Fibroblast of lung (primary cell): ENCODE data around the gene CFD. TPM values are rescaled to one million over a fixed set of nuclear protein-coding genes. Genes with fewer than 3 reads are reported as not detected.

Experiments used
- DNase-seq, 2 donors: peaks; one replicate each; pipeline versions ENCODE4 v3.0.0 to v3.0.0-alpha.2; 2010; ENCODE audit warnings: low read depth in 2 of 2
- H2AFZ ChIP-seq: 2 replicates; pipeline ENCODE4 v1.5.1; 2012; ENCODE audit warnings: low read length, control low read depth, inconsistent platforms
- H3K27ac ChIP-seq: 2 replicates; pipeline ENCODE4 v1.5.1; 2011; ENCODE audit warnings: low read length, control low read depth; ENCODE audit not compliant: insufficient read depth
- H3K27me3 ChIP-seq: 2 replicates; pipeline ENCODE4 v1.5.1; 2011; ENCODE audit warnings: mild to moderate bottlenecking, low read length; ENCODE audit not compliant: control insufficient read depth, insufficient read depth
- H3K36me3 ChIP-seq: 2 replicates; pipeline ENCODE4 v1.5.1; 2011; ENCODE audit warnings: low read length; ENCODE audit not compliant: control insufficient read depth, insufficient read depth
- H3K4me1 ChIP-seq: 2 replicates; pipeline ENCODE4 v1.5.1; 2011; ENCODE audit warnings: low read length; ENCODE audit not compliant: control insufficient read depth, insufficient read depth; ENCODE audit errors: extremely low read depth
- H3K4me2 ChIP-seq: 2 replicates; pipeline ENCODE4 v1.5.1; 2011; ENCODE audit warnings: low read length, control low read depth; ENCODE audit not compliant: insufficient read depth; ENCODE audit errors: extremely low read depth
- H3K4me3 ChIP-seq, 4 experiments: fragments of 200-600 bp in 1 of 4; sonication (generic) in 1 of 4; replicated peaks in 1 of 4; 2 replicates each; pipeline ENCODE4 v1.5.1; 2011 to 2016; ENCODE audit warnings: low read length in 4 of 4, low read depth in 3 of 4, mild to moderate bottlenecking in 3 of 4, control low read depth in 2 of 4, inconsistent platforms in 1 of 4, mixed read lengths in 1 of 4; ENCODE audit not compliant: insufficient read depth in 1 of 4; ENCODE audit errors: control extremely low read depth in 1 of 4
- H3K79me2 ChIP-seq: 2 replicates; pipeline ENCODE4 v1.5.1; 2012; ENCODE audit warnings: mild to moderate bottlenecking, low read length, inconsistent platforms; ENCODE audit not compliant: control insufficient read depth, insufficient read depth
- H3K9ac ChIP-seq: 2 replicates; pipeline ENCODE4 v1.5.1; 2011; ENCODE audit warnings: mild to moderate bottlenecking, low read length, control low read depth; ENCODE audit not compliant: insufficient read depth
- H3K9me3 ChIP-seq: 2 replicates; pipeline ENCODE4 v1.5.1; 2012; ENCODE audit warnings: low read depth, low read length; ENCODE audit not compliant: control insufficient read depth, insufficient read depth
- H4K20me1 ChIP-seq: 2 replicates; pipeline ENCODE4 v1.5.1; 2011; ENCODE audit warnings: low read length; ENCODE audit not compliant: control insufficient read depth, insufficient read depth; ENCODE audit errors: extremely low read depth
- EZH2 ChIP-seq: IDR thresholded peaks from 2 replicates; pipeline ENCODE4 v1.5.1; 2012; ENCODE audit warnings: low read length, control low read depth, mild to moderate bottlenecking; ENCODE audit errors: missing control alignments
- polyA plus RNA-seq, 2 donors: library from polyadenylated mRNA; depleted of rRNA in 1 of 2; stranded (reverse) in 1 of 2; unstranded in 1 of 2; fragments of >200 nt; gene quantifications; 2 replicates each; pipeline ENCODE4 v1.2.1, GENCODE V29; 2011 to 2012; ENCODE audit warnings: missing spikeins in 1 of 2
- total RNA-seq: library from RNA; depleted of rRNA; stranded (reverse); fragments of >200 nt; gene quantifications from 2 replicates; pipeline ENCODE4 v1.2.1, GENCODE V29; 2014
- TF ChIP-seq, protein P1 (sequence below), 2 donors: IDR thresholded peaks in 1 of 2; conservative IDR thresholded peaks in 1 of 2; 1 replicate in 1 of 2; 2 replicates in 1 of 2; pipeline ENCODE4 v1.5.1; 2011 to 2012; ENCODE audit warnings: low read length in 2 of 2, control low read depth in 1 of 2, inconsistent platforms in 1 of 2, low read depth in 1 of 2, mild to moderate bottlenecking in 1 of 2

Gene CFD
- total and polyA plus RNA-seq, 2 donors (not counting 1 experiment from before 2014, with no cell fraction given), result 1.00 to 18.8 TPM

DNA sequence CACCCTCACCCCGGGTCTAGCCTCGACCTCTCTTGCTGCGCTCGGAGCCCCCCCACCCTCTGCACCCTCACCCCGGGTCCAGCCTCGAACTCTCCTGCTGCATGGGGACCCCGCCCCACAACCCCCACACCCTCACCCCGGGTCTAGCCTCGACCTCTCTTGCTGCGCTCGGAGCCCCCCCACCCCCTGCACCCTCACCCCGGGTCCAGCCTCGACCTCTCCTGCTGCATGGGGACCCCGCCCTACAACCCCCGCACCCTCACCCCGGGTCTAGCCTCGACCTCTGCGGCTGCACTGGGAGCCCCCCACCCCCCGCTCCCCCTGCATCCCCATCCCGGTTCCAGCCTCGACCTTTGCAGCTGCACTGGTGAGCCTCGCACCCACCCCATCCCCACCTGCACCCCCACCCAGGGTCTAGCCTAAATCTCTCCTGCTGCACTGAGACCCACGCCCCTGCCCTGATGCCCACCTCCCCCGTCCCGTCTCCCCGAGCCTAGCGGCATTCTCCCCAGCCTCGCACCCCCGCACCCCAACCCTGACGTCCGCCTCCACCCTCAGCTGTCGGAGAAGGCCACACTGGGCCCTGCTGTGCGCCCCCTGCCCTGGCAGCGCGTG is 1.8 kb downstream of the CFD start:
- Histone ChIP-seq H3K79me2 (no peaks in the 10 kb centered on the region), H3K4me2 (no peak overlapping the region), H3K4me1 (no peaks in the 10 kb centered on the region), H3K4me3 (no peak overlapping the region), H4K20me1 (no peaks in the 10 kb centered on the region), H3K36me3 (no peaks in the 10 kb centered on the region), H3K27ac (no peak overlapping the region), H3K27me3 (no peaks in the 10 kb centered on the region), H3K9ac (no peak overlapping the region), H2AFZ (no peak overlapping the region), H3K9me3 (no peaks in the 10 kb centered on the region)
- TF ChIP-seq, protein P1, sequence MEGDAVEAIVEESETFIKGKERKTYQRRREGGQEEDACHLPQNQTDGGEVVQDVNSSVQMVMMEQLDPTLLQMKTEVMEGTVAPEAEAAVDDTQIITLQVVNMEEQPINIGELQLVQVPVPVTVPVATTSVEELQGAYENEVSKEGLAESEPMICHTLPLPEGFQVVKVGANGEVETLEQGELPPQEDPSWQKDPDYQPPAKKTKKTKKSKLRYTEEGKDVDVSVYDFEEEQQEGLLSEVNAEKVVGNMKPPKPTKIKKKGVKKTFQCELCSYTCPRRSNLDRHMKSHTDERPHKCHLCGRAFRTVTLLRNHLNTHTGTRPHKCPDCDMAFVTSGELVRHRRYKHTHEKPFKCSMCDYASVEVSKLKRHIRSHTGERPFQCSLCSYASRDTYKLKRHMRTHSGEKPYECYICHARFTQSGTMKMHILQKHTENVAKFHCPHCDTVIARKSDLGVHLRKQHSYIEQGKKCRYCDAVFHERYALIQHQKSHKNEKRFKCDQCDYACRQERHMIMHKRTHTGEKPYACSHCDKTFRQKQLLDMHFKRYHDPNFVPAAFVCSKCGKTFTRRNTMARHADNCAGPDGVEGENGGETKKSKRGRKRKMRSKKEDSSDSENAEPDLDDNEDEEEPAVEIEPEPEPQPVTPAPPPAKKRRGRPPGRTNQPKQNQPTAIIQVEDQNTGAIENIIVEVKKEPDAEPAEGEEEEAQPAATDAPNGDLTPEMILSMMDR (conservative IDR thresholded peaks at IDR 0.05 in 1 of 2, IDR thresholded peaks at IDR 0.05 in 1 of 2; ENCODE audit: low read depth in 1 of 2, low read length in 2 of 2), result no peak
- no peak for TF ChIP-seq EZH2
- no peak for DNase-seq

GRCh38 chr19:861756-862580 is 2.5 kb downstream of the CFD start:
- H3K27ac ChIP-seq, result no peak overlapping the region
- no peaks in the 10 kb centered on the region for H3K4me1 ChIP-seq
- H3K79me2 ChIP-seq, result no peaks in the 10 kb centered on the region
- H2AFZ ChIP-seq, result no peak overlapping the region
- no peaks in the 10 kb centered on the region for H4K20me1 ChIP-seq
- no peak overlapping the region for H3K9ac ChIP-seq
- H3K27me3 ChIP-seq, result no peaks in the 10 kb centered on the region
- TF ChIP-seq EZH2, result no peak
- TF ChIP-seq, protein P1 (conservative IDR thresholded peaks at IDR 0.05 in 1 of 2, IDR thresholded peaks at IDR 0.05 in 1 of 2; ENCODE audit: low read depth in 1 of 2, low read length in 2 of 2), result no peak
- no peaks in the 10 kb centered on the region for H3K36me3 ChIP-seq
- no peaks in the 10 kb centered on the region for H3K9me3 ChIP-seq
- H3K4me3 ChIP-seq, result no peak overlapping the region
- H3K4me2 ChIP-seq, result no peak overlapping the region
- peak in 1 of 2 donors; percentile 34 for DNase-seq

DNA sequence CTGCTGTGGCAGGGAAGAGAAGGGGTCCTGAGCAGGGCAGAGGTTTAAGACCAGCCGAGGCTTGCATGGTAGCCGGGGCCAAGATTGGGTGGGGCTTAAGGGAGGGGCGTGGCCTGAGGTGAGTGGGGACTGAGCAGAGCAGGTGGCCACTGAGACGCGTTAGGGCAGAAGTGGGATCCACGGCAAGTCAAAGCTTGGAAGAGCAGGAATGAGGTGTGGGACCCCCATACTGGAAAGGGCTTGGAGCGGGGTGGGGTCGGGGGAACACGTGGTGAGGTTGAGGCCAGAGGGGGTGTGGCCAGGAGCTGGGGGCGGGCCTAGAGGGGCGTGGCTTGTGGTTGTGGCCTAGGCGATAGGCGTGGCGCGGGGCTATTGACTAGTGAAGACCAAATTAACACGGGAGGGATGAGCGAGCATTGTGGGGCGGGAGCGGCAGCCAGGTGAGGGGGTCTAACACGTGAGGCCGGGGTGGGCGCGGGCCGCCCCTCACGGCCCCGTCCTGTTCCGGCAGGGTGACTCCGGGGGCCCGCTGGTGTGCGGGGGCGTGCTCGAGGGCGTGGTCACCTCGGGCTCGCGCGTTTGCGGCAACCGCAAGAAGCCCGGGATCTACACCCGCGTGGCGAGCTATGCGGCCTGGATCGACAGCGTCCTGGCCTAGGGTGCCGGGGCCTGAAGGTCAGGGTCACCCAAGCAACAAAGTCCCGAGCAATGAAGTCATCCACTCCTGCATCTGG is 3.3 kb downstream of the CFD start:
- H3K4me1 ChIP-seq, result no peaks in the 10 kb centered on the region
- no peak overlapping the region for H3K4me2 ChIP-seq
- H3K27me3 ChIP-seq, result no peaks in the 10 kb centered on the region
- H3K9ac ChIP-seq, result no peak overlapping the region
- no peaks in the 10 kb centered on the region for H4K20me1 ChIP-seq
- H3K27ac ChIP-seq, result no peak overlapping the region
- no peaks in the 10 kb centered on the region for H3K79me2 ChIP-seq
- no peaks in the 10 kb centered on the region for H3K36me3 ChIP-seq
- TF ChIP-seq, protein P1 (conservative IDR thresholded peaks at IDR 0.05 in 1 of 2, IDR thresholded peaks at IDR 0.05 in 1 of 2; ENCODE audit: low read depth in 1 of 2, low read length in 2 of 2), result no peak
- TF ChIP-seq EZH2, result no peak
- peak; percentile 37 to 56 for DNase-seq
- no peak overlapping the region for H2AFZ ChIP-seq
- no peaks in the 10 kb centered on the region for H3K9me3 ChIP-seq
- no peak overlapping the region for H3K4me3 ChIP-seq
